Astrocyte (in vitro differentiated cells and primary cell): ENCODE data around the gene NEAT1.

Experiments used
- EZH2 ChIP-seq: IDR thresholded peaks from 2 replicates; pipeline ENCODE4 v1.6.1; 2012; ENCODE audit warnings: mild to moderate bottlenecking, low read length, inconsistent platforms; ENCODE audit not compliant: insufficient read depth
- TF ChIP-seq, protein P1 (sequence below): IDR thresholded peaks from 2 replicates; pipeline ENCODE4 v1.5.1; 2011; ENCODE audit warnings: low read depth, mild to moderate bottlenecking, inconsistent platforms, low read length, moderate library complexity; ENCODE audit not compliant: insufficient read depth

GRCh38 chr11:65376138-65376713 lies 46.4 kb upstream of the NEAT1 start:
- TF ChIP-seq, protein P1, sequence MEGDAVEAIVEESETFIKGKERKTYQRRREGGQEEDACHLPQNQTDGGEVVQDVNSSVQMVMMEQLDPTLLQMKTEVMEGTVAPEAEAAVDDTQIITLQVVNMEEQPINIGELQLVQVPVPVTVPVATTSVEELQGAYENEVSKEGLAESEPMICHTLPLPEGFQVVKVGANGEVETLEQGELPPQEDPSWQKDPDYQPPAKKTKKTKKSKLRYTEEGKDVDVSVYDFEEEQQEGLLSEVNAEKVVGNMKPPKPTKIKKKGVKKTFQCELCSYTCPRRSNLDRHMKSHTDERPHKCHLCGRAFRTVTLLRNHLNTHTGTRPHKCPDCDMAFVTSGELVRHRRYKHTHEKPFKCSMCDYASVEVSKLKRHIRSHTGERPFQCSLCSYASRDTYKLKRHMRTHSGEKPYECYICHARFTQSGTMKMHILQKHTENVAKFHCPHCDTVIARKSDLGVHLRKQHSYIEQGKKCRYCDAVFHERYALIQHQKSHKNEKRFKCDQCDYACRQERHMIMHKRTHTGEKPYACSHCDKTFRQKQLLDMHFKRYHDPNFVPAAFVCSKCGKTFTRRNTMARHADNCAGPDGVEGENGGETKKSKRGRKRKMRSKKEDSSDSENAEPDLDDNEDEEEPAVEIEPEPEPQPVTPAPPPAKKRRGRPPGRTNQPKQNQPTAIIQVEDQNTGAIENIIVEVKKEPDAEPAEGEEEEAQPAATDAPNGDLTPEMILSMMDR = no peak
- TF ChIP-seq EZH2 = no peak
